ENCODE measurements around the gene SRA1.
A peak's percentile ranks its signal among the peaks of the same experiment; 100 is the strongest.
"Not testable (repeated sequence)": the region's sequence is repeated elsewhere in the genome, so short reads cannot be mapped to it uniquely, and the experiment has no call there.

Gene SRA1

GRCh38 chr5:140557136-140557805 lies at the start of gene SRA1:
SRA1 (minus strand) TSS chr5:140557473; CDS start chr5:140557452, 21 bp downstream.
- DNase-seq (ENCODE audit: low spot score), result peak; percentile 91

GRCh38 chr5:140607031-140607430 lies 49.8 kb upstream of the SRA1 start:
- no peak for DNase-seq (ENCODE audit: low spot score)

GRCh38 chr5:140605879-140606278 lies 48.6 kb upstream of the SRA1 start:
- DNase-seq (ENCODE audit: low spot score), result no peak

- no peak for DNase-seq (ENCODE audit: low spot score)
These were observed 46.5 kb upstream of the SRA1 start for GRCh38 chr5:140603734-140604133.

GRCh38 chr5:140603446-140603698 lies 46.1 kb upstream of the SRA1 start:
- not testable (repeated sequence) for DNase-seq (ENCODE audit: low spot score)

GRCh38 chr5:140602147-140602546 lies 44.9 kb upstream of the SRA1 start:
- DNase-seq (ENCODE audit: low spot score), result no peak

GRCh38 chr5:140600096-140600495 lies 42.8 kb upstream of the SRA1 start:
- no peak for DNase-seq (ENCODE audit: low spot score)

GRCh38 chr5:140598836-140599235 lies 41.6 kb upstream of the SRA1 start:
- no peak for DNase-seq (ENCODE audit: low spot score)

- no peak for DNase-seq (ENCODE audit: low spot score)
These were observed 39.1 kb upstream of the SRA1 start for GRCh38 chr5:140596321-140596741.

GRCh38 chr5:140595538-140596300 lies 38.4 kb upstream of the SRA1 start:
- DNase-seq (ENCODE audit: low spot score), result no peak

- DNase-seq (ENCODE audit: low spot score), result no peak
These were observed 36.9 kb upstream of the SRA1 start for GRCh38 chr5:140594169-140594568.

- DNase-seq (ENCODE audit: low spot score), result not testable (repeated sequence)
These were observed 35.8 kb upstream of the SRA1 start for GRCh38 chr5:140593070-140593469.

GRCh38 chr5:140591747-140592372 lies 34.6 kb upstream of the SRA1 start:
- DNase-seq (ENCODE audit: low spot score), result no peak

- DNase-seq (ENCODE audit: low spot score), result no peak
These were observed 33.6 kb upstream of the SRA1 start for GRCh38 chr5:140590861-140591260.

GRCh38 chr5:140588311-140589070 lies 31.2 kb upstream of the SRA1 start:
- DNase-seq (ENCODE audit: low spot score), result no peak

GRCh38 chr5:140587495-140587894 lies 30.2 kb upstream of the SRA1 start:
- DNase-seq (ENCODE audit: low spot score), result no peak

GRCh38 chr5:140579188-140579747 lies 22.0 kb upstream of the SRA1 start:
- not testable (repeated sequence) for DNase-seq (ENCODE audit: low spot score)

- no peak for DNase-seq (ENCODE audit: low spot score)
These were observed 19.5 kb upstream of the SRA1 start for GRCh38 chr5:140576776-140577201.

- no peak for DNase-seq (ENCODE audit: low spot score)
These were observed 18.0 kb upstream of the SRA1 start for GRCh38 chr5:140575309-140575708.

- DNase-seq (ENCODE audit: low spot score), result no peak
These were observed 16.9 kb upstream of the SRA1 start for GRCh38 chr5:140574165-140574564.

- no peak for DNase-seq (ENCODE audit: low spot score)
These were observed 16.4 kb upstream of the SRA1 start for GRCh38 chr5:140573683-140574082.

GRCh38 chr5:140571105-140571504 lies 13.8 kb upstream of the SRA1 start:
- DNase-seq (ENCODE audit: low spot score), result no peak

Data from germinal center (tissue), 1 donor.